Measurements from ENCODE around the gene NFASC. TPM values are rescaled to one million over a fixed set of nuclear protein-coding genes. Genes with fewer than 3 reads are reported as not detected.

NFASC gene
- total and polyA plus RNA-seq, 9 of the 15 experiments (the other 6 are each of a cell fraction or from before 2014, with no cell fraction given), result 0.03 to 0.16 (median 0.06) TPM; not detected in 6

DNA sequence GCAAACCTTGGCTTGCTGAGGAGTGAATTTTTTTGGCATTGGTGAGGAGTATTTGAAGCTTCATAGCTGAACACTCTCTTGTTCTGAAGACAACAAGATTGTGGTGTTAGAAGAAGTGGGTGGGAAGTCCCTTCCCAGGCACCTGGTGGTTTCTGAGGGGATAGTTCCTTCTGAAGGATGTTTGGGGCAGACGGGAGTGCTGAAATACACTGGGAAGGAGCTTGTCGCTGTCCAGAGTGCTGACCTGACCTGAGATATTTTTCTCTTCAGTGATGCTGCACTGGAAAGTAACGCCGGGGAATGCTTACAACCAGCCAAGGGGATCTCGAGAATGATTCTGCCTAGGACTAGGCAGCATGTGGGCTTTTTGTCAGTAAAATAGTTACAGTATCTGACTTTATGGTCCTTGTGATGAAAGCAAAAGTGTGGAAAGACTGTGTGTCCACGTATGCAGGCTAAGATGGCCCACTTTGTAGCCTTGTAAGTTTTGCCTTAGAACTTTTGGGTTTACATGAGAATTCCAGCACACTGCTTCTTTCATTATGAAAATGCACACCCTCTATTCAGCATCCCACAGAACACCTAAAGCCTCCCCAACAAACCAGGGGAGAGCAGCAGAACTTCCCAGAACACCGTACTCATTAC is 33.1 kb upstream of the NFASC start:
- intact Hi-C loops (cut with micrococcal nuclease), result no loop called here
- Histone ChIP-seq H4K20me1 (replicated peaks; ENCODE audit: control insufficient read depth, insufficient read depth, low read length) (peaks cover 10% of the 10 kb centered on the region; the same call in 1 of the 2 replicates), H3K9ac (ENCODE audit: insufficient read depth in 1 of 2, low read depth in 2 of 2, low read length in 2 of 2) (no peak overlapping the region), H3K4me2 (ENCODE audit: insufficient read depth, low read length) (no peak overlapping the region), H3K9me1 (ENCODE audit: control insufficient read depth, insufficient read depth, low read length) (no peaks in the 10 kb centered on the region), H3K79me2 (ENCODE audit: control insufficient read depth, insufficient read depth, low read length) (no peaks in the 10 kb centered on the region), H3K27ac (ENCODE audit: extremely low read depth, low read depth, low read length) (no peak overlapping the region), H2AFZ (ENCODE audit: low read depth, low read length) (no peak overlapping the region), H3K9me3 (replicated peaks; ENCODE audit: control insufficient read depth, insufficient read depth, low read depth, low read length) (no peaks in the 10 kb centered on the region), H3K4me3 (no peak overlapping the region), H3K27me3 (ENCODE audit: control insufficient read depth in 2 of 2, insufficient read depth in 2 of 2, low read length in 2 of 2) (peaks cover 4 to 9% of the 10 kb centered on the region in 2 experiments; a peak in 4 of 5 replicates), H3K36me3 (ENCODE audit: control insufficient read depth, insufficient read depth, low read length) (no peaks in the 10 kb centered on the region), H3K4me1 (replicated peaks in 1 of 2; ENCODE audit: control insufficient read depth in 2 of 2, insufficient read depth in 2 of 2, low read length in 2 of 2) (no peaks in the 10 kb centered on the region)
- POLR2A ChIA-PET, result interaction anchor here (0.5 to 1.5 kb wide), 6 partner anchors 16 to 1193 kb away, joined by 3 to 4 read pairs (median 4); no protein-coding TSS in a partner anchor
- ATAC-seq, result peak; percentile 78
- CTCF ChIA-PET (ENCODE audit: low intra/inter-chr PET ratio), result no interaction called here
- 0% methylated on average over 7 of the region's 7 CpGs for WGBS (ENCODE audit: insufficient coverage, low coverage, missing lambda C conversion rate)
- in situ Hi-C loops (cut with MboI), result no loop called here
- DNase-seq (ENCODE audit: extremely low read depth in 1 of 4, low spot score in 3 of 4), result peak; percentile 63 to 66 (median 64)
- FAIRE-seq, result peak; percentile 92
- BruUV-seq (replicated peaks), result no TSS peak
- TF ChIP-seq ZNF212 (CRISPR knock-in tag; IDR thresholded peaks at IDR 0.05) (no peak), NCOA6 (IDR thresholded peaks at IDR 0.05) (no peak), SMAD4 (CRISPR knock-in tag; conservative IDR thresholded peaks at IDR 0.05) (0 out of 2 replicates have a peak, but pooled peaks have one; percentile 37), PHB2 (IDR thresholded peaks at IDR 0.05; ENCODE audit: low read depth) (no peak), SAFB2 (IDR thresholded peaks at IDR 0.05; ENCODE audit: borderline replicate concordance, low read depth, low read length, severe bottlenecking) (no peak), HMG20B (CRISPR knock-in tag; IDR thresholded peaks at IDR 0.05) (no peak), FOXK2 (conservative IDR thresholded peaks at IDR 0.05 in 1 of 2, IDR thresholded peaks at IDR 0.05 in 1 of 2; ENCODE audit: low read depth in 2 of 2) (no peak), ZNF780A (CRISPR knock-in tag; IDR thresholded peaks at IDR 0.05) (no peak), HNRNPL (IDR thresholded peaks at IDR 0.05; ENCODE audit: low read depth, low read length) (no peak), LCOR (CRISPR knock-in tag; IDR thresholded peaks at IDR 0.05) (0 out of 2 replicates have a peak, but pooled peaks have one; percentile 23), SRF (CRISPR knock-in tag; IDR thresholded peaks at IDR 0.05) (peak in 1 of 2 experiments; percentile 71; a peak in 1 of 4 replicates), GABPB1 (CRISPR knock-in tag; IDR thresholded peaks at IDR 0.05) (peak; percentile 50; the same call in 1 of the 2 replicates), CBFB (CRISPR knock-in tag; IDR thresholded peaks at IDR 0.05) (no peak), TBP (optimal IDR thresholded peaks at IDR 0.05; ENCODE audit: low read depth, low read length) (no peak)
- TF ChIP-seq, protein P1, sequence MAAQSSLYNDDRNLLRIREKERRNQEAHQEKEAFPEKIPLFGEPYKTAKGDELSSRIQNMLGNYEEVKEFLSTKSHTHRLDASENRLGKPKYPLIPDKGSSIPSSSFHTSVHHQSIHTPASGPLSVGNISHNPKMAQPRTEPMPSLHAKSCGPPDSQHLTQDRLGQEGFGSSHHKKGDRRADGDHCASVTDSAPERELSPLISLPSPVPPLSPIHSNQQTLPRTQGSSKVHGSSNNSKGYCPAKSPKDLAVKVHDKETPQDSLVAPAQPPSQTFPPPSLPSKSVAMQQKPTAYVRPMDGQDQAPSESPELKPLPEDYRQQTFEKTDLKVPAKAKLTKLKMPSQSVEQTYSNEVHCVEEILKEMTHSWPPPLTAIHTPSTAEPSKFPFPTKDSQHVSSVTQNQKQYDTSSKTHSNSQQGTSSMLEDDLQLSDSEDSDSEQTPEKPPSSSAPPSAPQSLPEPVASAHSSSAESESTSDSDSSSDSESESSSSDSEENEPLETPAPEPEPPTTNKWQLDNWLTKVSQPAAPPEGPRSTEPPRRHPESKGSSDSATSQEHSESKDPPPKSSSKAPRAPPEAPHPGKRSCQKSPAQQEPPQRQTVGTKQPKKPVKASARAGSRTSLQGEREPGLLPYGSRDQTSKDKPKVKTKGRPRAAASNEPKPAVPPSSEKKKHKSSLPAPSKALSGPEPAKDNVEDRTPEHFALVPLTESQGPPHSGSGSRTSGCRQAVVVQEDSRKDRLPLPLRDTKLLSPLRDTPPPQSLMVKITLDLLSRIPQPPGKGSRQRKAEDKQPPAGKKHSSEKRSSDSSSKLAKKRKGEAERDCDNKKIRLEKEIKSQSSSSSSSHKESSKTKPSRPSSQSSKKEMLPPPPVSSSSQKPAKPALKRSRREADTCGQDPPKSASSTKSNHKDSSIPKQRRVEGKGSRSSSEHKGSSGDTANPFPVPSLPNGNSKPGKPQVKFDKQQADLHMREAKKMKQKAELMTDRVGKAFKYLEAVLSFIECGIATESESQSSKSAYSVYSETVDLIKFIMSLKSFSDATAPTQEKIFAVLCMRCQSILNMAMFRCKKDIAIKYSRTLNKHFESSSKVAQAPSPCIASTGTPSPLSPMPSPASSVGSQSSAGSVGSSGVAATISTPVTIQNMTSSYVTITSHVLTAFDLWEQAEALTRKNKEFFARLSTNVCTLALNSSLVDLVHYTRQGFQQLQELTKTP (IDR thresholded peaks at IDR 0.05; ENCODE audit: low read depth in 1 of 2, partially characterized antibody in 2 of 2), result peak in 1 of 2 experiments; percentile 95
- TF ChIP-seq, protein P2, sequence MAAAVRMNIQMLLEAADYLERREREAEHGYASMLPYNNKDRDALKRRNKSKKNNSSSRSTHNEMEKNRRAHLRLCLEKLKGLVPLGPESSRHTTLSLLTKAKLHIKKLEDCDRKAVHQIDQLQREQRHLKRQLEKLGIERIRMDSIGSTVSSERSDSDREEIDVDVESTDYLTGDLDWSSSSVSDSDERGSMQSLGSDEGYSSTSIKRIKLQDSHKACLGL (CRISPR knock-in tag; IDR thresholded peaks at IDR 0.05; ENCODE audit: borderline replicate concordance, poor library complexity, severe bottlenecking), result no peak
- TF ChIP-seq, protein P3, sequence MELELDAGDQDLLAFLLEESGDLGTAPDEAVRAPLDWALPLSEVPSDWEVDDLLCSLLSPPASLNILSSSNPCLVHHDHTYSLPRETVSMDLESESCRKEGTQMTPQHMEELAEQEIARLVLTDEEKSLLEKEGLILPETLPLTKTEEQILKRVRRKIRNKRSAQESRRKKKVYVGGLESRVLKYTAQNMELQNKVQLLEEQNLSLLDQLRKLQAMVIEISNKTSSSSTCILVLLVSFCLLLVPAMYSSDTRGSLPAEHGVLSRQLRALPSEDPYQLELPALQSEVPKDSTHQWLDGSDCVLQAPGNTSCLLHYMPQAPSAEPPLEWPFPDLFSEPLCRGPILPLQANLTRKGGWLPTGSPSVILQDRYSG (tag; conservative IDR thresholded peaks at IDR 0.05; ENCODE audit: low read depth), result 0 out of 2 replicates have a peak, but pooled peaks have one; percentile 38

Measured in K562 (cell line).